Measurements from ENCODE around the gene EFEMP1. TPM values are rescaled to one million over a fixed set of nuclear protein-coding genes. Genes with fewer than 3 reads are reported as not detected.

Gene EFEMP1
- total and polyA plus RNA-seq, 11 donors: 11.3 to 201 (median 34.4) TPM

GRCh38 chr2:55877087-55877436, 46.5 kb downstream of the EFEMP1 start:
- Histone ChIP-seq H3K27ac (no peak overlapping the region), H3K27me3 (no peaks in the 10 kb centered on the region), H3K4me3 (no peak overlapping the region), H3K9me3 (no peaks in the 10 kb centered on the region), H3K4me1 (peaks cover 0 to 23% (median 6%) of the 10 kb centered on the region in 12 donors), H3K36me3 (peaks cover 0 to 40% (median 0%) of the 10 kb centered on the region in 9 donors)
- 59 to 77% (median 71%) methylated on average over 2 of the region's 2 CpGs for WGBS, 4 donors
- intact Hi-C loops (cut with DNase I): no loop called here
- DNase-seq (no peak), ATAC-seq (no peak)
- no peak for TF ChIP-seq POLR2A (IDR thresholded peaks at IDR 0.05)
- TF ChIP-seq, protein P1, sequence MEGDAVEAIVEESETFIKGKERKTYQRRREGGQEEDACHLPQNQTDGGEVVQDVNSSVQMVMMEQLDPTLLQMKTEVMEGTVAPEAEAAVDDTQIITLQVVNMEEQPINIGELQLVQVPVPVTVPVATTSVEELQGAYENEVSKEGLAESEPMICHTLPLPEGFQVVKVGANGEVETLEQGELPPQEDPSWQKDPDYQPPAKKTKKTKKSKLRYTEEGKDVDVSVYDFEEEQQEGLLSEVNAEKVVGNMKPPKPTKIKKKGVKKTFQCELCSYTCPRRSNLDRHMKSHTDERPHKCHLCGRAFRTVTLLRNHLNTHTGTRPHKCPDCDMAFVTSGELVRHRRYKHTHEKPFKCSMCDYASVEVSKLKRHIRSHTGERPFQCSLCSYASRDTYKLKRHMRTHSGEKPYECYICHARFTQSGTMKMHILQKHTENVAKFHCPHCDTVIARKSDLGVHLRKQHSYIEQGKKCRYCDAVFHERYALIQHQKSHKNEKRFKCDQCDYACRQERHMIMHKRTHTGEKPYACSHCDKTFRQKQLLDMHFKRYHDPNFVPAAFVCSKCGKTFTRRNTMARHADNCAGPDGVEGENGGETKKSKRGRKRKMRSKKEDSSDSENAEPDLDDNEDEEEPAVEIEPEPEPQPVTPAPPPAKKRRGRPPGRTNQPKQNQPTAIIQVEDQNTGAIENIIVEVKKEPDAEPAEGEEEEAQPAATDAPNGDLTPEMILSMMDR (IDR thresholded peaks at IDR 0.05): no peak

GRCh38 chr2:55876429-55877086, 47.0 kb downstream of the EFEMP1 start:
- Histone ChIP-seq H3K9me3 (no peaks in the 10 kb centered on the region), H3K4me3 (no peak overlapping the region), H3K27me3 (no peaks in the 10 kb centered on the region), H3K36me3 (peaks cover 0 to 44% (median 0%) of the 10 kb centered on the region in 9 donors), H3K27ac (peak overlapping the region in 3 of 12 donors; percentile 9 to 29 (median 24)), H3K4me1 (peaks cover 0 to 26% (median 6%) of the 10 kb centered on the region in 12 donors)
- no peak for ATAC-seq
- DNase-seq: no peak
- TF ChIP-seq, protein P1 (IDR thresholded peaks at IDR 0.05): no peak
- no peak for TF ChIP-seq POLR2A (IDR thresholded peaks at IDR 0.05)
- intact Hi-C loops (cut with DNase I): no loop called here
- 74 to 81% (median 77%) methylated on average over 6 of the region's 6 CpGs for WGBS, 4 donors

GRCh38 chr2:55875434-55876135, 48.0 kb downstream of the EFEMP1 start:
- 62 to 73% (median 68%) methylated on average over 4 of the region's 4 CpGs for WGBS, 4 donors
- H3K27ac ChIP-seq: peak overlapping the region in 4 of 12 donors; percentile 9 to 29 (median 18)

DNA sequence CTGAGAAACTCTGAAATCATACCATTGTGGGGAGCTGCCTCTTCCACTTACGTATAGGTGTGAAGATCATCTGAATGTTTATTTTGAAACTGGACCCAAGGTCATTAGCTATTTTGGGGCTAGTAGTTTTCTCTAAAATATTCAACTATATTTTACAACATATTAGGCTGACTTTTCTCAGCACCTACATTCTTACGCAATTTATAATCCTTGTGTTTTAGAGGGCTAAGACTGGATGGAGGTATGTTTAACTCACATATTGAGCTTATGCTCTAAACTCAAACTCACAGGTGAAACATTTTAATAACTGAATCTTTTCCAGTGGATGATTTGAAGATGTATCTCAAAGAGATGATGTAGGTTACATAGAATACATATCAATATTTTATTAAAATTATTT, 49.2 kb downstream of the EFEMP1 start:
- no peak overlapping the region for H3K27ac ChIP-seq
- no peak for DNase-seq
- H3K27me3 ChIP-seq: no peaks in the 10 kb centered on the region
- intact Hi-C loops (cut with DNase I): no loop called here
- no peak for ATAC-seq
- no peak overlapping the region for H3K4me3 ChIP-seq
- peaks cover 0 to 41% (median 0%) of the 10 kb centered on the region in 9 donors for H3K36me3 ChIP-seq
- TF ChIP-seq, protein P1 (IDR thresholded peaks at IDR 0.05): no peak
- no peak for TF ChIP-seq POLR2A (IDR thresholded peaks at IDR 0.05)
- H3K4me1 ChIP-seq: peaks cover 0 to 17% (median 6%) of the 10 kb centered on the region in 12 donors
- H3K9me3 ChIP-seq: no peaks in the 10 kb centered on the region
- WGBS, 4 donors: 76 to 86% (median 81%) methylated on average over 2 of the region's 2 CpGs

More at GRCh38 chr2:55875434-55876135, 48.0 kb downstream of the EFEMP1 start:
- Histone ChIP-seq H3K36me3 (peaks cover 0 to 45% (median 0%) of the 10 kb centered on the region in 9 donors), H3K9me3 (no peaks in the 10 kb centered on the region), H3K4me3 (no peak overlapping the region), H3K27me3 (no peaks in the 10 kb centered on the region), H3K4me1 (peaks cover 0 to 23% (median 6%) of the 10 kb centered on the region in 12 donors)
- DNase-seq (no peak), ATAC-seq (peak in 3 of 4 donors; percentile 38 to 75 (median 60))
- intact Hi-C loops (cut with DNase I): no loop called here
- TF ChIP-seq, protein P1 (IDR thresholded peaks at IDR 0.05): no peak
- no peak for TF ChIP-seq POLR2A (IDR thresholded peaks at IDR 0.05)

Measured in heart left ventricle (tissue), 16 donors.